Uterus (tissue), 4 donors: ENCODE results near the gene STIM1. TPM values are rescaled to one million over a fixed set of nuclear protein-coding genes. Genes with fewer than 3 reads are reported as not detected.

Source experiments
- DNase-seq, 2 donors: peaks; one replicate each; pipeline ENCODE4 v3.0.0-alpha.2; 2019 to 2020
- H3K27ac ChIP-seq, 2 donors: fragments of 200-600 bp; sonication (generic); 1 replicate in 1 of 2; 2 replicates in 1 of 2; pipeline ENCODE4 v1.5.1; 2016 to 2018
- H3K27me3 ChIP-seq, 2 donors: fragments of 200-600 bp; sonication (generic); one replicate each; pipeline ENCODE4 v1.5.1; 2018 to 2019; ENCODE audit warnings: control low read depth in 1 of 2
- H3K36me3 ChIP-seq, 2 donors: fragments of 200-600 bp; sonication (generic); one replicate each; pipeline ENCODE4 v1.5.1; 2019; ENCODE audit warnings: control low read depth in 1 of 2
- H3K4me1 ChIP-seq, 2 donors: fragments of 200-600 bp; sonication (generic); one replicate each; pipeline ENCODE4 v1.5.1; 2018 to 2019; ENCODE audit warnings: control low read depth in 1 of 2
- H3K4me3 ChIP-seq, 2 donors: fragments of 200-600 bp; sonication (generic); 1 replicate in 1 of 2; 2 replicates in 1 of 2; pipeline ENCODE4 v1.5.1; 2018 to 2019; ENCODE audit warnings: mild to moderate bottlenecking in 1 of 2
- H3K9me3 ChIP-seq, 2 donors: fragments of 200-600 bp; sonication (generic); one replicate each; pipeline ENCODE4 v1.5.1; 2019; ENCODE audit warnings: control low read depth in 1 of 2
- POLR2A ChIP-seq, 2 donors: fragments of 450-650 bp; IDR thresholded peaks; one replicate each; pipeline ENCODE4 v1.6.1; 2016; ENCODE audit warnings: antibody characterized with exemption in 2 of 2, mild to moderate bottlenecking in 1 of 2, moderate library complexity in 1 of 2
- intact Hi-C: fragments of 100-400 bp; cut with DNase I; formaldehyde crosslinking; loops from one replicate; pipeline ENCODE4 v1.15.1; 2023; ENCODE audit warnings: low total_unique reads
- total RNA-seq, 4 donors: library from RNA; depleted of rRNA in 3 of 4; stranded (reverse); fragments of >200 nt in 3 of 4; gene quantifications; one replicate each; pipeline versions ENCODE4 v1.1.0 to v1.2.4, GENCODE V29; 2014 to 2023
- TF ChIP-seq, protein P1 (sequence below), 4 experiments: fragments of 200-600 bp in 2 of 4; fragments of 450-650 bp in 2 of 4; sonication (generic) in 2 of 4; IDR thresholded peaks; one replicate each; pipeline ENCODE4 v1.5.1; 2016 to 2019; ENCODE audit warnings: antibody characterized with exemption in 4 of 4, mild to moderate bottlenecking in 2 of 4, moderate library complexity in 1 of 4
- donor health status: DM: yes; HTN: yes; CAD: no.

STIM1 gene
- total RNA-seq, 4 donors from 2014 or later = 37.6 to 114 (median 56.3) TPM

DNA sequence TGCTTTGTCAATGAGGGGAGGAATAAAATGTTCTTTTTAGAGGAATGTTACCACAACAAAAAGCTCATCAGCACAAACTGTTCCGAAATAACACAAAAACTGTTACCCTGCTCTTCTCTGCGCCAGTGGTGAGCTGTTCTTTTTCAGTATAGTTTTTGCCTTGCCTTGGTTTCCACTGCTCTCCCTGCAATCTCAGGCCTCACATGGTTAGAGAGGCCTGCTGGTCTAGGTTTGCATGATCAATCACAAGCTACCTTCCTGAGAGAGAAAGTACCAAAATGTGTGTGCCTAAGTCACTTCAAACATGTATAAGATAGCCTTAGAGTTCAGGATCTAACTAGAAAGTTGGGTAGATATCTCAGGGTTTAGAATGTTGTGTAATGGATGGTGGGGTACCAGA lies 114.6 kb downstream of the STIM1 start:
- TF ChIP-seq, protein P1, sequence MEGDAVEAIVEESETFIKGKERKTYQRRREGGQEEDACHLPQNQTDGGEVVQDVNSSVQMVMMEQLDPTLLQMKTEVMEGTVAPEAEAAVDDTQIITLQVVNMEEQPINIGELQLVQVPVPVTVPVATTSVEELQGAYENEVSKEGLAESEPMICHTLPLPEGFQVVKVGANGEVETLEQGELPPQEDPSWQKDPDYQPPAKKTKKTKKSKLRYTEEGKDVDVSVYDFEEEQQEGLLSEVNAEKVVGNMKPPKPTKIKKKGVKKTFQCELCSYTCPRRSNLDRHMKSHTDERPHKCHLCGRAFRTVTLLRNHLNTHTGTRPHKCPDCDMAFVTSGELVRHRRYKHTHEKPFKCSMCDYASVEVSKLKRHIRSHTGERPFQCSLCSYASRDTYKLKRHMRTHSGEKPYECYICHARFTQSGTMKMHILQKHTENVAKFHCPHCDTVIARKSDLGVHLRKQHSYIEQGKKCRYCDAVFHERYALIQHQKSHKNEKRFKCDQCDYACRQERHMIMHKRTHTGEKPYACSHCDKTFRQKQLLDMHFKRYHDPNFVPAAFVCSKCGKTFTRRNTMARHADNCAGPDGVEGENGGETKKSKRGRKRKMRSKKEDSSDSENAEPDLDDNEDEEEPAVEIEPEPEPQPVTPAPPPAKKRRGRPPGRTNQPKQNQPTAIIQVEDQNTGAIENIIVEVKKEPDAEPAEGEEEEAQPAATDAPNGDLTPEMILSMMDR (IDR thresholded peaks at IDR 0.05) = no peak
- no peak for TF ChIP-seq POLR2A (IDR thresholded peaks at IDR 0.05)

DNA sequence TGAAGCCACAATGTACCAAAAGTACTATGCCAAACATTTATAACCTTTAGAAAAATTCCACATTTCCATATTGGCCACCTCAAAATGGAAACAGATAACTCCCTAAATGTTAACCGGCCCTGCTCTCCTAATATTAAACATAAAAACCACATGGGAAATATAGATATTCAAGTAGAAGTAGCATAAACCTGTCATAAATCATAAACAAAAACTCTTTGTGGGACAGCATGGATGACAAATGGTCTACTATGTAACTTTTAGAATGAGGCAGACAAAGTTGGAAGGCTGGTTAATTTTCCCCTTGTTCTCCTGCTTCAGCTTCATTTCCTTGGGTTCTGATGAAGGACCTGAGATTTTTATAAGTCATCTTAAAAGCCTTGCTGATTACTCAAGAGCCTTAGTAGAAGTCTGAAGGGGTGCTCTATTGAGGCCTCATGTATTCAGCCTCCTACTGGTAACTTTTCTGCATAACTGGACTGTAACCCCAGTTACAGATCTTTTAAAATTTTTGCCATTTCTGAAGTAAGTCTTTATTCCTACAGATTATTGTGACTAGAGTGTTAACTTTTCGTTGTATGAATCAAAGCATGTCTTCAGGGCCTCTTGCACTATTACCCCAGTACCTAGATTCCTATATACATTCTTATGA lies 116.4 kb downstream of the STIM1 start:
- intact Hi-C loops = no loop called here

More for the DNA sequence above, 114.6 kb downstream of the STIM1 start:
- Histone ChIP-seq H3K36me3 (no peaks in the 10 kb centered on the region), H3K27me3 (no peaks in the 10 kb centered on the region), H3K4me1 (no peaks in the 10 kb centered on the region), H3K9me3 (no peaks in the 10 kb centered on the region), H3K27ac (peak overlapping the region in 1 of 2 donors; percentile 15), H3K4me3 (no peak overlapping the region)
- intact Hi-C loops = no loop called here
- no peak for DNase-seq

DNA sequence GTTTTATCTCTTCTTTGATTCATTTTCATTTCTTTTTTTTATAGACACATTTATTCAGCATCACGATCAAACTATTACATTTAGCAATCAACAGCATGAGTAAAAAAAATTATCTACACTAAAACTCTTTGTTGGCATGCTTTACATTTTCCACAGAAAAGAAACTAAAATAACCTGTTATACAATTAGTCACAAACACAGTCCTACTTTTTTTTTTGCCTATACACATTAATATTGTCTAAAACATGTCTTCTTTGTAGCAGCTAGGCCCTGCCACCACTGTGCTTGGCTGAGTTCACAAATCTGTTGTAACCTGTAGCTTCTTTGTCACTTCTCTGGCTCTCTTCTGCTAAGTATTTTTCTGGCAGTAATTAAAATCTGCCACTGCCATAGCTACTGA lies 117.0 kb downstream of the STIM1 start:
- Histone ChIP-seq H3K36me3 (no peaks in the 10 kb centered on the region), H3K27me3 (no peaks in the 10 kb centered on the region), H3K4me3 (no peak overlapping the region), H3K9me3 (no peaks in the 10 kb centered on the region), H3K27ac (no peak overlapping the region), H3K4me1 (no peaks in the 10 kb centered on the region)
- DNase-seq = no peak
- intact Hi-C loops = no loop called here
- TF ChIP-seq, protein P1 (IDR thresholded peaks at IDR 0.05) = no peak
- TF ChIP-seq POLR2A (IDR thresholded peaks at IDR 0.05) = no peak

More for the DNA sequence above, 116.4 kb downstream of the STIM1 start:
- Histone ChIP-seq H3K9me3 (no peaks in the 10 kb centered on the region), H3K4me3 (no peak overlapping the region), H3K36me3 (no peaks in the 10 kb centered on the region), H3K27me3 (no peaks in the 10 kb centered on the region), H3K4me1 (no peaks in the 10 kb centered on the region), H3K27ac (no peak overlapping the region)
- no peak for TF ChIP-seq POLR2A (IDR thresholded peaks at IDR 0.05)
- TF ChIP-seq, protein P1 (IDR thresholded peaks at IDR 0.05) = no peak
- DNase-seq = no peak

DNA sequence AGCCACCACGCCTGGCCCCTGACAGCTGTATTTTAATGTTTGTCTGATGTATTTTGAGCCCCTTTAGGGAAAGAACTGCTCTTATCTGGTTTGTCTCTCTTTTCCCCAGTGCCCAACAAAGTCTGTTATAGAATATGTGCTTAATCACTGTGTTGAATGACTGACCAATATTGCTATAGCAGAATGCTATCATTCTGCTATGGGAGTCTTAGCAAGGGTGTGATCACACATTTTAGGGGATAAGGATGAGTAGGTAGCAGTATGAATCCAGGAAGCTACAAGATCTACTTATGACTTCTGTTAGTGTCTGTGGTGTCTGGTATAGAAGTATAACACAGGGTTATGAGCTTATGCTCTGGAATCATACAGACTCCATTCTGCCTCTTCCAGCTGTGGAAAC lies 121.6 kb downstream of the STIM1 start:
- intact Hi-C loops = no loop called here

DNA sequence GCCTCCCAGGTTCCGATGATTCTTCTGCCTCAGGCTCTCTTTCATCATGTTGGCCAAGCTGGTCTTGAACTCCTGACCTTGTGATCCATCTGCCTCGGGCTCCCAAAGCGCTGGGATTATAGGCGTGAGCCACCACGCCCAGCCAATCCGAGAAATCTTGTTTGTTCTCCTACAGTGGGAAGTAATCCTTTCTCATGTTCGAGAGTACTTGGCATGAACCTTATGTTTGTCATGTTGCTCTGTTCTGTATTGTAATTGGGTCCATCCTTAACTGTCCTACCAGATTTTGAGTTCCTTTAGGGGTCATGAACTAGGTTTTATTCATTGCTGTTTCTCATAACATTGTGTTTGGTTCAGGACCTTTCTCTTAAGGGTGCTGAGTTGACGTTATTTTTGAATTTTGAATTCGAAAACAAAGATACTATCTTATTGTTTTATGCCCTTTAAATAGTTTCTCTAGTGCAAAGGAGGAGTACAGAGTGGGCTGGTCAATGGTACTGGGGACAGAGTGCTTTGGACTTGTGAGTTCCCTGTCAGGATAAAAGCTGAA lies 125.7 kb downstream of the STIM1 start:
- Histone ChIP-seq H3K27ac (no peak overlapping the region), H3K9me3 (no peaks in the 10 kb centered on the region), H3K4me1 (no peaks in the 10 kb centered on the region), H3K27me3 (no peaks in the 10 kb centered on the region), H3K36me3 (no peaks in the 10 kb centered on the region), H3K4me3 (no peak overlapping the region)
- no peak for DNase-seq
- intact Hi-C loops = no loop called here
- TF ChIP-seq, protein P1 (IDR thresholded peaks at IDR 0.05) = no peak

More for the DNA sequence above, 121.6 kb downstream of the STIM1 start:
- DNase-seq = no peak
- no peaks in the 10 kb centered on the region for H3K27me3 ChIP-seq
- H3K9me3 ChIP-seq = no peaks in the 10 kb centered on the region
- H3K4me1 ChIP-seq = no peaks in the 10 kb centered on the region
- H3K4me3 ChIP-seq = no peak overlapping the region
- no peak overlapping the region for H3K27ac ChIP-seq
- no peak for TF ChIP-seq POLR2A (IDR thresholded peaks at IDR 0.05)
- TF ChIP-seq, protein P1 (IDR thresholded peaks at IDR 0.05) = no peak
- no peaks in the 10 kb centered on the region for H3K36me3 ChIP-seq
